Fibroblast of pulmonary artery (primary cell): ENCODE measurements around the gene RNF187.
A peak's percentile ranks its signal among the peaks of the same experiment; 100 is the strongest.

ENCODE experiments used
- DNase-seq: peaks from one replicate; pipeline ENCODE4 v3.0.0-alpha.2; 2010; ENCODE audit warnings: low read depth
- H3K4me3 ChIP-seq: replicated peaks from 2 replicates; pipeline ENCODE4 v1.5.1; 2011; ENCODE audit warnings: low read depth, mild to moderate bottlenecking, control low read depth, low read length, moderate library complexity
- TF ChIP-seq, protein P1 (sequence below): IDR thresholded peaks from 2 replicates; pipeline ENCODE4 v1.5.1; 2011; ENCODE audit warnings: mild to moderate bottlenecking, control low read depth, low read length, inconsistent platforms; ENCODE audit errors: missing control alignments

The RNF187 gene

GRCh38 chr1:228445843-228446650, 41.1 kb upstream of the RNF187 start:
- H3K4me3 ChIP-seq = peak overlapping the region; percentile 44
- TF ChIP-seq, protein P1, sequence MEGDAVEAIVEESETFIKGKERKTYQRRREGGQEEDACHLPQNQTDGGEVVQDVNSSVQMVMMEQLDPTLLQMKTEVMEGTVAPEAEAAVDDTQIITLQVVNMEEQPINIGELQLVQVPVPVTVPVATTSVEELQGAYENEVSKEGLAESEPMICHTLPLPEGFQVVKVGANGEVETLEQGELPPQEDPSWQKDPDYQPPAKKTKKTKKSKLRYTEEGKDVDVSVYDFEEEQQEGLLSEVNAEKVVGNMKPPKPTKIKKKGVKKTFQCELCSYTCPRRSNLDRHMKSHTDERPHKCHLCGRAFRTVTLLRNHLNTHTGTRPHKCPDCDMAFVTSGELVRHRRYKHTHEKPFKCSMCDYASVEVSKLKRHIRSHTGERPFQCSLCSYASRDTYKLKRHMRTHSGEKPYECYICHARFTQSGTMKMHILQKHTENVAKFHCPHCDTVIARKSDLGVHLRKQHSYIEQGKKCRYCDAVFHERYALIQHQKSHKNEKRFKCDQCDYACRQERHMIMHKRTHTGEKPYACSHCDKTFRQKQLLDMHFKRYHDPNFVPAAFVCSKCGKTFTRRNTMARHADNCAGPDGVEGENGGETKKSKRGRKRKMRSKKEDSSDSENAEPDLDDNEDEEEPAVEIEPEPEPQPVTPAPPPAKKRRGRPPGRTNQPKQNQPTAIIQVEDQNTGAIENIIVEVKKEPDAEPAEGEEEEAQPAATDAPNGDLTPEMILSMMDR = no peak
- DNase-seq = peak; percentile 69

- no peak for DNase-seq
- TF ChIP-seq, protein P1 = no peak
- no peak overlapping the region for H3K4me3 ChIP-seq
Observed at GRCh38 chr1:228446852-228447251, 40.3 kb upstream of the RNF187 start.

- no peak for DNase-seq
- TF ChIP-seq, protein P1 = no peak
- no peak overlapping the region for H3K4me3 ChIP-seq
Observed at GRCh38 chr1:228448372-228448771, 38.8 kb upstream of the RNF187 start.

DNA sequence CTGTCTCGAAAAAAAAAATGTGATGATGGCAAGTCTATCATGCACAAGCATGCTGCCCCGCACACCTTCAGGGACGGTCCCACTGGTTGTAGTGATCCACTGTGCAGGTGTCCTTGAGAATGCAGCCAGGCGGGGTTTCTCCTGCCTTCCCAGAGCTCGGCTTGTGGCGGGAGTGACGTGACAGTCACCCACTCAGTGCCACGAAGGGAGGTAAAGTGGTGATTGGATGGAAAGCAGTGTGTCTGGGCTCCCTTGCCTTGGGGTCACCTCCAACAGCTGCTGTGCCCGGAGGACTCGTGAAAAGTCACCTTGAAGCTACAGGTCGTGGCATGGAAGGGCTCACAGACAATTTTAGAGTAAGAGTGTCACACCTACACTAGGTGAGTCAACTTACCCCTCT, 37.0 kb upstream of the RNF187 start:
- TF ChIP-seq, protein P1 = no peak
- no peak overlapping the region for H3K4me3 ChIP-seq
- no peak for DNase-seq

DNA sequence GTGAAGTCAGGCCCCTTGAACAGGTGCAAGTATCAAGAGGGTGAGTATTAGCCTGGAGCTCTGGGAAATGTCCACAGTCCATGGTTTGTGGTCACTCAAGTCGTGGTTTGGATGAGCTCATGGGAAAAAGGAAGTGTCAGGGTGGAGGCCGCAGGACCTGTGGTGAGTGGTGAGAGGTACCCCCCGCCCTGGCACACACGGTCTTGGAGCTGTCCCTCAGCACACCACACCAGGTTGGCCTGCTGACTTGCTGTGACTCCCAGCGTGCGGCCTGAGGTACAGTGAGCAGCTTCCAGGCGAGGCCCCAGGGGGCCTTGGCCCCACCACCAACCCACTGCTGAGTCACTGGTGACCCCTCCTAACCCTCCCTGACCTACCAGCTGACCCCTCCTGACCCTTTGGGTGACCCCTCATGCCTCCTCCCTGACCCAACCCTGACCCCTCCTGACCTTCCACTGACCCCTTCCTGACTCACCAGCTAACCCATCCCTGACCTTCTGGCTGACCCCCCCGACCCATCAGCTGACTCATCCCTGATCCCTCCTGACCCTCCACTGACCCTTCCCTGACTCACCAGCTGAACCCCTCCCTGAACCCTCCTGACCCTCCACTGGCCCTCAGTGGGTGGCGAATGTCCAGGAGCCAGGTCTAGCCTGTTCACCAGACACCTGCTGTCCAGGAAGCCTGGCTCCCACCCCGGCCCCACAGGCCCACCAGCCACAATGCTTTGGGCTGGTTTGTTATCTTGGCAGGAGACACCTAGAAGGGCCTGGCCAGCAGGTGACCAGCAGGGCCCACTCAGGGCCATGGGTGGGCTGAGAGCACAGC, 34.8 kb upstream of the RNF187 start:
- TF ChIP-seq, protein P1 = no peak
- no peak overlapping the region for H3K4me3 ChIP-seq
- no peak for DNase-seq

DNA sequence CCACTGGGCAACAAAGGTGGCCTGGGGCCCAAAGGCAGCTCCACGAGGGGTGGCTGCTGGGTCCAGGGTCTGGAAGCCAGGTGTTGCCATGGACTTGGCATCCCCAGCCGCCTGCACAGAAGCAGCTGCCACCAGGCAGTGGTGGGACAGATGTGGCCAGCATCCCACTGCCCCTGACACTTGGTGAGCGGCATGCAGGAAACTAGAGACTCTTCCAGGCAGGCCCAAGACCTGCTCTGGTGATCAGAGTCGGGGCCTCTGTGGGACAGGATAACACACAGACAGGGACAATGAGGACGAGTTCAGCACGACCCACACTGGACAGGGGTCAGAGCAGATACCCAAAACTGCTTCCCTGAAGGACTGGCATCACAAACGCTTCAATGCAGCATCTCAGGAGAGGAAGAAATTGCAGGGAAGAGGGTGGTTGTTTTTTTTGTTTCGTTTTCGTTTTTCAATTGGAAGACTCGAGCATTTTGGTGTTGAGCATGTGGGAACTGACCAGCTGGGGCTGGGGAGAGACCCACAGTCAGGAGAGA, 34.1 kb upstream of the RNF187 start:
- DNase-seq = no peak
- H3K4me3 ChIP-seq = no peak overlapping the region
- TF ChIP-seq, protein P1 = no peak
